NCI-H1417 treated with DMSO at 0.1 percent for 48 hours (cell line): Measurements from ENCODE around the gene UTP11.
"Not testable (repeated sequence)": the region's sequence is repeated elsewhere in the genome, so short reads cannot be mapped to it uniquely, and the experiment has no call there.

ENCODE experiments used
- DNase-seq: peaks from one replicate; lab custom pipeline; 2025; lab: John Stamatoyannopoulos, UW

Gene UTP11

GRCh38 chr1:38012363-38013226 is at the start of gene UTP11:
Gene UTP11, plus strand, starts transcription at chr1:38012734. Its CDS starts 69 bp downstream, at chr1:38012803.
- peak; percentile 98 for DNase-seq

- DNase-seq: not testable (repeated sequence)
These were observed 48.4 kb upstream of the UTP11 start for GRCh38 chr1:37964106-37964505.

- no peak for DNase-seq
These were observed 47.2 kb upstream of the UTP11 start for GRCh38 chr1:37965301-37965700.

GRCh38 chr1:37973684-37974083 is 38.9 kb upstream of the UTP11 start:
- not testable (repeated sequence) for DNase-seq

GRCh38 chr1:37974567-37974966 is 38.0 kb upstream of the UTP11 start:
- DNase-seq: no peak

- DNase-seq: not testable (repeated sequence)
These were observed 37.5 kb upstream of the UTP11 start for GRCh38 chr1:37975083-37975482.

- no peak for DNase-seq
These were observed 34.0 kb upstream of the UTP11 start for GRCh38 chr1:37978541-37978940.

GRCh38 chr1:37983546-37983945 is 29.0 kb upstream of the UTP11 start:
- DNase-seq: no peak

- no peak for DNase-seq
These were observed 24.9 kb upstream of the UTP11 start for GRCh38 chr1:37987679-37988078.

- DNase-seq: no peak
These were observed 23.1 kb upstream of the UTP11 start for GRCh38 chr1:37989361-37989930.

GRCh38 chr1:37994886-37995566 is 17.5 kb upstream of the UTP11 start:
- DNase-seq: no peak

GRCh38 chr1:37995751-37996345 is 16.7 kb upstream of the UTP11 start:
- DNase-seq: no peak

GRCh38 chr1:37997256-37998088 is 15.1 kb upstream of the UTP11 start:
- no peak for DNase-seq

GRCh38 chr1:37998089-37998808 is 14.3 kb upstream of the UTP11 start:
- DNase-seq: no peak

GRCh38 chr1:37998913-37999429 is 13.6 kb upstream of the UTP11 start:
- DNase-seq: no peak

- DNase-seq: no peak
These were observed 12.9 kb upstream of the UTP11 start for GRCh38 chr1:37999430-38000232.

GRCh38 chr1:38000233-38000528 is 12.4 kb upstream of the UTP11 start:
- DNase-seq: no peak

- DNase-seq: no peak
These were observed 11.7 kb upstream of the UTP11 start for GRCh38 chr1:38000529-38001455.
